Endodermal cell (in vitro differentiated cells): ENCODE results near the gene ARNT2. TPM values are rescaled to one million over a fixed set of nuclear protein-coding genes. Genes with fewer than 3 reads are reported as not detected.

Source experiments
- DNase-seq: peaks from one replicate; pipeline ENCODE4 v3.0.0-alpha.2; 2017
- H3K27ac ChIP-seq: 2 replicates; pipeline ENCODE4 v1.5.1; 2013; ENCODE audit warnings: mild to moderate bottlenecking, low read depth, low read length, moderate library complexity
- H3K27me3 ChIP-seq: 2 replicates; pipeline ENCODE4 v1.6.1; 2013; ENCODE audit warnings: mild to moderate bottlenecking, low read length, moderate library complexity; ENCODE audit not compliant: insufficient read depth, control insufficient read depth, poor library complexity, severe bottlenecking
- H3K36me3 ChIP-seq: 2 replicates; pipeline ENCODE4 v1.7.0; 2013; ENCODE audit warnings: mild to moderate bottlenecking, low read length, moderate library complexity; ENCODE audit not compliant: control insufficient read depth, insufficient read depth
- H3K4me1 ChIP-seq: one replicate; pipeline ENCODE4 v1.7.0; 2013; ENCODE audit warnings: low read length; ENCODE audit not compliant: control insufficient read depth, insufficient read depth
- H3K4me3 ChIP-seq: 2 replicates; pipeline ENCODE4 v1.5.1; 2013; ENCODE audit warnings: mild to moderate bottlenecking, low read length, moderate library complexity
- H3K9ac ChIP-seq: 2 replicates; pipeline ENCODE4 v1.6.1; 2013; ENCODE audit warnings: mild to moderate bottlenecking, low read length, moderate library complexity; ENCODE audit not compliant: poor library complexity, severe bottlenecking; ENCODE audit errors: extremely low read depth
- H3K9me3 ChIP-seq: 2 replicates; pipeline ENCODE4 v1.6.1; 2013; ENCODE audit warnings: mild to moderate bottlenecking, low read length, moderate library complexity; ENCODE audit not compliant: control insufficient read depth
- H3K27ac Mint-ChIP-seq: 2 replicates; pipeline ENCODE4 v1.8.0; 2020; ENCODE audit warnings: mixed read lengths
- H3K27me3 Mint-ChIP-seq: 2 replicates; pipeline ENCODE4 v1.8.0; 2021; ENCODE audit warnings: mild to moderate bottlenecking, mixed read lengths; ENCODE audit not compliant: insufficient read depth
- H3K36me3 Mint-ChIP-seq: 2 replicates; pipeline ENCODE4 v1.8.0; 2020; ENCODE audit warnings: low read depth, mixed read lengths
- H3K4me1 Mint-ChIP-seq: 2 replicates; pipeline ENCODE4 v1.8.0; 2020; ENCODE audit warnings: mixed read lengths
- H3K4me3 Mint-ChIP-seq: 2 replicates; pipeline ENCODE4 v1.8.0; 2020; ENCODE audit warnings: mild to moderate bottlenecking, moderate library complexity, mixed read lengths
- H3K9me3 Mint-ChIP-seq: 2 replicates; pipeline ENCODE4 v1.8.0; 2020; ENCODE audit warnings: mild to moderate bottlenecking, mixed read lengths
- CTCF ChIP-seq: fragments of 200-600 bp; sonication (generic); conservative IDR thresholded peaks from 2 replicates; pipeline ENCODE4 v1.5.0; 2021; ENCODE audit warnings: antibody characterized with exemption, mild to moderate bottlenecking
- WGBS, 2 experiments: methylation state at CpG; one replicate each; pipeline versions ENCODE4 v1.1.5 to v1.1.7; 2013; ENCODE audit warnings: missing lambda C conversion rate in 2 of 2, mixed read lengths in 1 of 2; ENCODE audit not compliant: insufficient coverage in 1 of 2, insufficient read length in 1 of 2; 5-methylcytosine and 5-hydroxymethylcytosine counted together
- total RNA-seq, 2 donors: library from RNA; stranded (reverse); fragmentation: NEBNext Ultra II Directional in 1 of 2; extraction: Animal tissue kit (Norgen Biotek cat#: 25700) in 1 of 2; gene quantifications; 2 replicates in 1 of 2; 3 replicates in 1 of 2; pipeline ENCODE4 v1.2.1, GENCODE V29; 2021

The ARNT2 gene
- total RNA-seq, 2 donors from 2014 or later: 8.0 to 15.9 TPM

- Histone ChIP-seq H3K4me1 (peaks cover 4% of the 10 kb centered on the region), H3K36me3 (no peaks in the 10 kb centered on the region), H3K4me3 (no peak overlapping the region), H3K9me3 (no peaks in the 10 kb centered on the region), H3K27ac (no peak overlapping the region), H3K27me3 (no peaks in the 10 kb centered on the region), H3K9ac (no peak overlapping the region)
- no peak for TF ChIP-seq CTCF
- no peak overlapping the region for H3K27ac Mint-ChIP-seq
- DNase-seq: no peak
- H3K36me3 Mint-ChIP-seq: no peaks in the 10 kb centered on the region
- no peaks in the 10 kb centered on the region for H3K9me3 Mint-ChIP-seq
- WGBS, 2 experiments: 87 to 90% methylated on average over 2 of the region's 2 CpGs
- no peak overlapping the region for H3K4me3 Mint-ChIP-seq
- H3K27me3 Mint-ChIP-seq: no peaks in the 10 kb centered on the region
- peaks cover 2% of the 10 kb centered on the region for H3K4me1 Mint-ChIP-seq
Observed at GRCh38 chr15:80547264-80547663, 143.1 kb downstream of the ARNT2 start.

GRCh38 chr15:80549191-80549590, 145.0 kb downstream of the ARNT2 start:
- Histone ChIP-seq H3K4me3 (no peak overlapping the region), H3K27me3 (no peaks in the 10 kb centered on the region), H3K27ac (no peak overlapping the region), H3K9ac (no peak overlapping the region), H3K9me3 (no peaks in the 10 kb centered on the region), H3K4me1 (peaks cover 4% of the 10 kb centered on the region), H3K36me3 (no peaks in the 10 kb centered on the region)
- Mint-ChIP-seq H3K4me3 (no peak overlapping the region), H3K4me1 (peaks cover 2% of the 10 kb centered on the region), H3K9me3 (no peaks in the 10 kb centered on the region), H3K36me3 (peaks cover 3% of the 10 kb centered on the region), H3K27me3 (no peaks in the 10 kb centered on the region), H3K27ac (no peak overlapping the region)
- WGBS, 2 experiments: 83% methylated on average over 1 of the region's 1 CpG; no CpG with 5 or more reads in 1 of the 2 experiments
- TF ChIP-seq CTCF: no peak
- DNase-seq: no peak

- Histone ChIP-seq H3K4me1 (peaks cover 4% of the 10 kb centered on the region), H3K36me3 (no peaks in the 10 kb centered on the region), H3K9me3 (no peaks in the 10 kb centered on the region), H3K27ac (no peak overlapping the region), H3K9ac (no peak overlapping the region), H3K27me3 (no peaks in the 10 kb centered on the region), H3K4me3 (no peak overlapping the region)
- Mint-ChIP-seq H3K4me3 (no peak overlapping the region), H3K9me3 (no peaks in the 10 kb centered on the region), H3K27me3 (no peaks in the 10 kb centered on the region), H3K4me1 (peaks cover 2% of the 10 kb centered on the region), H3K36me3 (peaks cover 3% of the 10 kb centered on the region), H3K27ac (no peak overlapping the region)
- no peak for TF ChIP-seq CTCF
- no peak for DNase-seq
- 89 to 97% methylated on average over 3 of the region's 3 CpGs for WGBS, 2 experiments
Observed at GRCh38 chr15:80549654-80550053, 145.5 kb downstream of the ARNT2 start.
